ENCODE results near the gene SMIM5. TPM values are rescaled to one million over a fixed set of nuclear protein-coding genes. Genes with fewer than 3 reads are reported as not detected.

SMIM5 gene
- total RNA-seq, 2 experiments from 2014 or later = 0.14 to 0.16 TPM

DNA sequence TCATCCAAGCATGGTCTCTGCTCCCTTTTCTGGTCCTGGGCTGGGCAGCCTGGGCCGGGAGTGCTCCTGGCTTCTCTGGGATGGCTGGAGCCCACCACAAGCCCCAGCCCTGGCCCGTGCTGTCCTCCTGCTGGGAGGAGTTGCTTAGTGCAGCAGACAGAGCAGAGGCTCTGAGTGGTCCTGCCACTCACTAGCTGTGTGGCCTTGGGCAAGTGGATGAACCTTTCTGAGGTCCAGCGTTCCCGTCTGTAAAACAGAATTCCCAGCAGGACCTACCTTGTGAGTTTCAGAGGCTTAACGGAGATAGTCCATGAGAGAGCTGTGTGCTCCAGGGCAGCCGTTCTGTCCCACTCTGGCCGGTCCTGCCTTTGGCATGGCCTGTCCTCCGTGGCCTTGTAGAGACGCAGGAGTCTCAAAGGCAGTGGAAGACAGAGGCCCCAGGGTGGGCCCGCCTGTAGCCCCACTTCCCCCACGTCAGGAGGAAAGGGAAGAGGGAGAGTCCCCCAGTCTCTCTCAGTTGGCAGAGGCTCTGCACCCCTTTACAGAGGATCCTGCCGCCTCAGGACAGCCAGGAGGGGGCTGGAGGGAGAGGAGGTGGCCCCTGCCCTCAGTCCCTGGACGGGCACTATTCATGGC is 37.8 kb upstream of the SMIM5 start:
- no peaks in the 10 kb centered on the region for H3K9me3 Mint-ChIP-seq
- DNase-seq = no peak
- H3K4me3 Mint-ChIP-seq = no peak overlapping the region

DNA sequence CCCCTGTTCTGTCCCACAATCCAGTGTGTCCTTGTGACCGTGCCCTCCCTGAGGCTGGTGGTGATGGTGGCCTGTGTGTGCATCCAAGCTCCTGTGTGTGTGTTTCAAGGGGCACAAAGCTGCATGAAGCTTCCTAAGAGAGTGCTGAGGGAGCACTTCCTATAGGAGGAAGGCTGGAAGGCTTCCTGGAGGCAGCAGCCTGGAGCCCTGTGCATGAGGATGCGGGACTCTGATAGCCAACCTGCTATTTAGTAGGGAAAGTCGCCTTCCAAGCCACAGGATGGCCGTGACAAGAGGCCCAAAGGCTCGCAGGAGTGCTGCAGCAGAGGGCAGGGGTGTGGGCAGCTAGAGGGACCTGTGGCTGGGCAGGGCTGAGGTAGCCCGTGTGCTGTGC is 37.3 kb upstream of the SMIM5 start:
- Mint-ChIP-seq H3K36me3 (no peaks in the 10 kb centered on the region), H3K27me3 (no peaks in the 10 kb centered on the region), H3K4me1 (no peaks in the 10 kb centered on the region), H3K27ac (no peak overlapping the region), H3K4me3 (no peak overlapping the region), H3K9me3 (no peaks in the 10 kb centered on the region)
- no peak for DNase-seq

More for the DNA sequence above, 37.8 kb upstream of the SMIM5 start:
- no peak overlapping the region for H3K27ac Mint-ChIP-seq
- no peaks in the 10 kb centered on the region for H3K4me1 Mint-ChIP-seq
- H3K36me3 Mint-ChIP-seq = no peaks in the 10 kb centered on the region
- H3K27me3 Mint-ChIP-seq = no peaks in the 10 kb centered on the region

DNA sequence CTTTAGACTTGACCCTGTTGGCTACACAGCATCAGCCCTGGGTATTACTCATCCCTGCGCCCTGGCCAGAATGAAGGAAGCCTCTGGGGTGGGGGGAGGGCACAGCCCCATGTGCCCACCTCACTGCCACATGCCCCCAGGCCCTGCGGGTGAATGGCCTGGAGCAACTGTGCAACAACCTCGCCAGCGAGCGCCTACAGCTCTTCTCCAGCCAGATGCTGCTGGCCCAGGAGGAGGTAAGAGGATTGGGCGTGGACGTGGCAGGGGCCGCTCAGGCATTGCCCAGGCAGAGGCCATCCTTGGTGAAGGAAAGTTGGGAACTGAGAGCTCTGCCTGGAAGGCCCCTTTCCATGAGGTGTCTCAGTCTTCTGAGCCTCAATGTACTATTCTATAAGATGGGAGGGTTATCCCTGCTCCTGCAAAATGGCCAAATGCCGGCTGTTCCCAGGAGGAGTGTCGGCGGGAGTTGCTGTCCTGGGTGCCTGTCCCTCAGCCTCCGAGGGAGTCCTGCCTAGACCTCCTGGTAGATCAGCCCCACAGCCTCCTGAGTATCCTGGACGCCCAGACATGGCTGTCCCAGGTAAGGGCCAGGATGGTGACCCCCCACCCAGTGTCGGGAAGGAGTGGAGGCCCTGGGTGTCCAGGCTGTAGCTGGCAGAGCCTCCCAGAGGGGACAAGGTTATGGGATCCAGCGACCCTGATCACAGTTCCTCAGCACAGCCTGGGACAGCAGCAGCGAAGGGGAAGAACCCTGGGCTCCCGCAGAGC is 36.7 kb upstream of the SMIM5 start:
- Mint-ChIP-seq H3K4me3 (no peak overlapping the region), H3K9me3 (no peaks in the 10 kb centered on the region), H3K4me1 (no peaks in the 10 kb centered on the region), H3K27ac (no peak overlapping the region), H3K36me3 (no peaks in the 10 kb centered on the region), H3K27me3 (no peaks in the 10 kb centered on the region)
- DNase-seq = no peak

DNA sequence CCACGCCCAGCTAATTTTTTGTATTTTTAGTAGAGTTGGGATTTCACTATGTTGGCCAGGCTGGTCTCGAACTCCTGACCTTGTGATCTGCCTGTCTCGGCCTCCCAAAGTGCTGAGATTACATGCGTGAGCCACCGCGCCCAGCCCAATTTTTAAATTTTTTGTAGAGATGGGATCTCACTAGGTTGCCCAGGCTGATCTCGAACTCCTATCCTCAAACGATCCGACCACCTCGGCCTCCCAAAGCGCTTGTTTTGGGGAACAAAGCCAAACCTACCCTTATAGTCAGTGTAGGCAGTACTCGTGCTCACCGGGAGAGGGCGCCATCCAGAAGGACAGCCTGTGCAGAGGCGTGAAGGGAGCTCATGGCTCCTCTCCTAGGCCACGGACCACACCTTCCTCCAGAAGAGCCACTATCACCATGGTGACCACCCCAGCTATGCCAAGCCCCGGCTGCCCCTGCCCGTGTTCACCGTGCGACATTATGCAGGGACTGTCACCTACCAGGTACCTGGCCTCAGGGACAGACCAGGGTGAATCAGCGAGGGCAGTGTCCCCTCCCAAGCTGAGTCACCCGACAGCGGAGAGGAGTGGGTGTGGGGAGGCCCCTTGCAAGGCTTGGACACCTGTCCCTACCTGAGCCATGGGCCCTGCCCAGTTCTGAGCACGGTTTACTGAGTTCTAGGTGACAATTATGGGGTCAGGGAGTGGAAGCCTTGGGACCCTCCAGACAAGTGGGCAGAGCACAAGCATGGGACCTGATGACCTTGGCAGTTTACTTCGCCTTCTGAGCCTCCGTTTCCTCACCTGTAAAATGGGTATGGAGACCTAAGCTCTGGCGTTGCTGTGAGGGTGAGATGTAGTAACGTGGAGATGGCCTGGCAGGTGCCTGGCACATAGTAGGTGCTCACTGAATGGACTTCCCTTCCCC is 31.9 kb upstream of the SMIM5 start:
- Mint-ChIP-seq H3K27ac (no peak overlapping the region), H3K4me1 (no peaks in the 10 kb centered on the region), H3K9me3 (no peaks in the 10 kb centered on the region), H3K36me3 (no peaks in the 10 kb centered on the region), H3K4me3 (no peak overlapping the region), H3K27me3 (no peaks in the 10 kb centered on the region)
- DNase-seq = peak; percentile 63

DNA sequence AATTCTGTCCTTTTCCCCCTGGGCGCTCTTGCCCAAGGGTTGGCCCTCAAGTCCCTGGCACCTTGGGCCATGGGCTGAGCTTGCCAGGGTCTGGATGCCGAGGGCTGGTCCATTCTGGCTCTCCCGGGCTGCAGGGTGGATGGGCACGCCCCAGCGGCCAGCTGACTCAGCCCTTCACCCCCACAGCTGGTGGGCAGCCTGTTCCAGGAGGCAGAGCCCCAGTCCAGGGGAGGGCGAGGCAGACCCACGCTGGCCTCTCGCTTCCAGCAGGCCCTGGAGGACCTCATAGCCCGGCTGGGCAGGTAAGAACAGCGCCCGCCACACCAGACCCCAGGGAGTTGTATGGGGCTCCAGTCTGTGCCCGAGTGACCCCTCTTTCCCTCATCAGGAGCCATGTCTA is 30.6 kb upstream of the SMIM5 start:
- Mint-ChIP-seq H3K36me3 (no peaks in the 10 kb centered on the region), H3K4me3 (no peak overlapping the region), H3K4me1 (peaks cover 5% of the 10 kb centered on the region), H3K27me3 (no peaks in the 10 kb centered on the region), H3K9me3 (no peaks in the 10 kb centered on the region), H3K27ac (no peak overlapping the region)
- DNase-seq = no peak

DNA sequence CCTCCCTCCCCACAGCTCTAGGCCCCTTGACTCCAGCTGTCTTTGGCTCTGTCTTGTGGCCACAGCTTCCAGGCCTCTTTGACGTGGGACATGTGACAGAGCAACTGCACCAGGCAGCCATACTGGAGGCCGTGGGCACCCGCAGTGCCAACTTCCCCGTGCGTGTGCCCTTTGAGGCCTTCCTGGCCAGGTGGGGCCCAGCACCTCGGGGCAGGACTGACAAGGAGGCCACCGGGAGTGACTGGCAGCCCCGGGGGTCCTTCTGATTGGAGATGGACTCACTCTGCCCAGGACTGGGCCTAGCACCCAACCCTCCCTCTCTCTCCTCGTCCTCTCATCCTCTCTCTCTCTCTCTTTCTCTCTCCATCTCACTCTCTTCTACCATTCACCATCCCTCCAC is 30.1 kb upstream of the SMIM5 start:
- peaks cover 5% of the 10 kb centered on the region for H3K4me1 Mint-ChIP-seq
- H3K27ac Mint-ChIP-seq = no peak overlapping the region
- H3K9me3 Mint-ChIP-seq = no peaks in the 10 kb centered on the region
- H3K27me3 Mint-ChIP-seq = no peaks in the 10 kb centered on the region
- no peaks in the 10 kb centered on the region for H3K36me3 Mint-ChIP-seq
- no peak overlapping the region for H3K4me3 Mint-ChIP-seq
- no peak for DNase-seq

DNA sequence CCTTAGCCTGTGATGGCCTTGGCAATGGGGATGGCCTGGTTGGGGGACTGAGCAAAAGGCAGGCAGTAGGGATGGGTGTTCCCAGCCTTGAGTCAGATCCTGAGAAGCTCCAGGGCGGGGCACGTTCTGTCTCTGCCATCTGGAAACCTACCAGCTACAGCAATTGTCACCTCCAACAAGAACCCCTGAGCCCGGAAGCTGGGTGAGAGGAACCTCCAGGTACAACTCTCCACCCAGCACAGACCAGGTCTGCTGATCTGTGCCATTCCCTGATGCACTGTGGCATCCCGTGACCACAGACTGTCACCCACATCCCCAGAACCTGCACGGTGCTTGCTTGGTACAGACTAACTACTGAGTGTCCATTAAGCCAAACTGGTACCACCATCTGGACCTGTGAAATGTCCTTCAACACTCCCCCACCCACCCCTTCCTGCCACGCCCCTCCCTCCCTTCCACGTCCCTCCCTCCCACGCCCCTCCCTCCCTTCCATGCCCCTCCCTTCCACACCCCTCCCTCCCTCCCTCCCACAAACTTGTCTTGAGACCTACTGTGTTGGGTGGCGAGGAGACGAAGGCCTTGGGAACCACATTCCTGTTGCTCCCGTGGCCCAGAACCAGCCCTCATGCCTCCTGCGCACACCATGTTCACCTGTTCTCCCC is 29.1 kb upstream of the SMIM5 start:
- Mint-ChIP-seq H3K36me3 (no peaks in the 10 kb centered on the region), H3K27me3 (no peaks in the 10 kb centered on the region), H3K4me1 (peaks cover 5% of the 10 kb centered on the region), H3K27ac (no peak overlapping the region), H3K4me3 (no peak overlapping the region), H3K9me3 (no peaks in the 10 kb centered on the region)
- DNase-seq = no peak

DNA sequence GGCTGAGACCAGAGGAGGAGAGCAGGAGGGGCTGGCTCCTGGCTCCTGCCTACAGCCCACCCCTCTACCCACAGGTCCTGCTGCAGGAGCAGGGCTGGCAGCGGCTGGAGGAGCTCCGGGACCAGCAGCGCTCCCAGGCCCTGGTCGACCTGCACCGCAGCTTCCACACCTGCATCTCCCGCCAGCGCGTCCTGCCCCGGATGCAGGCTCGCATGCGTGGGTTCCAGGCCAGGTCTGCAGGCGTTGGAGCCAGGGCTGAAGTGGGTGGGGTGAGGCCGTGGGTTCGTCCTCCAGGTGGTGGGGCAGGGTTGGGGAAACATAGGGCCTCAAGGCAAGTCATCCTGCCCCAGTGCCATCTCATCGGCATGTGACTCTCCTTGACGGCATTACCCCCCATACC is 27.4 kb upstream of the SMIM5 start:
- Mint-ChIP-seq H3K4me1 (peaks cover 5% of the 10 kb centered on the region), H3K27ac (no peak overlapping the region), H3K36me3 (no peaks in the 10 kb centered on the region)

DNA sequence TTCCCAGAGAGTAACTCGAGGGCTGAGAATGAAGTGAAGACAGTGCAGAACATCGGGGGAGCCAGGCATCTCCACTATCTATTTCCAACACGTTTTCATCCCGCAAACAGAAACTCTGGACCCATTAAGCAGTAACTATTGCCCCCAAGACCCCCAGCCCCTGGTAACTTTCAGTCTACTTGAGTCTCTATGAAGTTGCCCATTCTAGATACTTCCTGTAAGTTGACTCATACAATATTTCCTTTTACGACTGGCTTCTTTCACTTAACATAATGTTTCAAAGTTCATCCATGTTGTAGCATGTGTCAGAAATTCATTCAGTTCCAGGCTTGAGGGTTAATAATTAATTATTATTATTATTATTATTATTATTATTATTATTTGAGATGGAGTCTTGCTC is 26.1 kb upstream of the SMIM5 start:
- peaks cover 5% of the 10 kb centered on the region for H3K4me1 Mint-ChIP-seq
- no peak overlapping the region for H3K4me3 Mint-ChIP-seq
- H3K27me3 Mint-ChIP-seq = no peaks in the 10 kb centered on the region
- H3K36me3 Mint-ChIP-seq = no peaks in the 10 kb centered on the region
- no peaks in the 10 kb centered on the region for H3K9me3 Mint-ChIP-seq
- DNase-seq = no peak
- peak overlapping the region; percentile 10 for H3K27ac Mint-ChIP-seq

More for the DNA sequence above, 27.4 kb upstream of the SMIM5 start:
- DNase-seq = no peak
- Mint-ChIP-seq H3K27me3 (no peaks in the 10 kb centered on the region), H3K4me3 (no peak overlapping the region), H3K9me3 (no peaks in the 10 kb centered on the region)

DNA sequence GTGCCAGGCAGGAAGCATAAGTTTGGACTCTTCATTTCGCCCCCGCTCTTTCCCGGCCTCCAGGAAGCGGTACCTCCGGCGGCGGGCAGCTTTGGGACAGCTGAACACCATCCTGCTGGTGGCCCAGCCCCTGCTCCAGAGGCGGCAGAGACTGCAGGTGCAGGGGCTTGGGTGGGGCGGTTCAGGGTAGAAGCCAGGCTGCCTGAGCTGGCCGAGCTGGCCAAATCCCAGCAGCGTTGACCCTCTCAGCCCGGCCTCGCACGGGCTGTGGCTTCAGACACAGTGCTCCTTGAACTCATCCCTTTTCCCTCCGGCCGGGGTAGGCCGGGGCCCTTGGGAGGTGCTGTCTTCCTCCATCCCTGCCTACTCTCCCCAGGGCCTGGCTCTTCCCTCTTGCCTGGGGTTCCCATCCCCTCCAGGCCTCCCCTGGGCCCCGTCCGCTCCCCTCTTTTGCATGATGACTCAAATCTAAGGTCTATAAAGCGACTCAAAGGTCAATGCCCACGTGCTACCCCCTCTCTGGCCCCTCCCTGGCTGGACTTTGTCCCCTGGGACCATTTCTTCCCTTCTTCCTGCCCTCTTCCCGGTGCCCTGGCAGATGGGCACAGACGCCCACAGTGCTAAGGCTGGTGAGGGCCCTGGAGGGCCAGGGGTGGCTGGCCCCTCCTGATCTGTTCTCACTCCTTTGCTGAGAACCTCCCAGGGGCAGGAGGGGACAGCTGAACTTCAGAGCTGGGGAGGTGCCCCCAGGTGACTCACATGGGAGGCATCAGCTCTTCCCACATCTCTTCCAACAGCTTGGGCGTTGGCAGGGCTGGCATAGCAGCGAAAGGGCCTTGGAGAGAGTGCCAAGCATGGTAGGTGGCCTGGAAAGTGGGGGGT is 22.9 kb upstream of the SMIM5 start:
- Mint-ChIP-seq H3K9me3 (no peaks in the 10 kb centered on the region), H3K36me3 (no peaks in the 10 kb centered on the region), H3K27ac (no peak overlapping the region), H3K4me3 (no peak overlapping the region), H3K4me1 (peaks cover 5% of the 10 kb centered on the region), H3K27me3 (no peaks in the 10 kb centered on the region)
- no peak for DNase-seq

DNA sequence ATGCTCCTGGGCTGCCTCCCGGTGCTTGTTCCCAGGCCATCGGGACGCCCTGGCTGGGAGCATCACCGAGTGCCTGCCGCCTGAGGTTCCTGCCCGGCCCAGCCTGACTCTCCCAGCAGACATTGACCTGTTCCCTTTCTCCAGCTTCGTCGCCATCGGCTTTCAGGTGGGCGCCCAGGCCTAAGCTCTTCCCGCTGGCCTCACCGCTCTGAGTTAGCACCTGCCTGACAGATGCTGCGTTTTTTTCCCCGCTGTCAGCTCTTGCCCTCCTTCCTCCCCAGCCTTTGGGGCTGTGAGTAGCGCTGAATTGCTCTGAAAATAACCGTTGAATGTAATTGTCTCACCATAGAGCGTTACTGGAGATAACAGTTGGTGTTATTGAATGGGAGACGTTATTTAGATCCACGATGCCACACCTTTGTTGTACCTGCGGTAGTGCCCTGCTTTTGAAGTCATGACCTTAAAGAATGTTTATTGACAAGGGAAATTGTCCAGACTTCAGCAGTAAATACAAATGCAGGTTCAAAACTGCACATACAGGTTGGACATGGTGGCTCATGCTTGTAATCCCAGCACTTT is 21.3 kb upstream of the SMIM5 start:
- no peaks in the 10 kb centered on the region for H3K9me3 Mint-ChIP-seq
- H3K4me1 Mint-ChIP-seq = peaks cover 3% of the 10 kb centered on the region
- no peak overlapping the region for H3K4me3 Mint-ChIP-seq
- H3K27ac Mint-ChIP-seq = no peak overlapping the region
- no peaks in the 10 kb centered on the region for H3K36me3 Mint-ChIP-seq
- H3K27me3 Mint-ChIP-seq = no peaks in the 10 kb centered on the region
- DNase-seq = no peak

DNA sequence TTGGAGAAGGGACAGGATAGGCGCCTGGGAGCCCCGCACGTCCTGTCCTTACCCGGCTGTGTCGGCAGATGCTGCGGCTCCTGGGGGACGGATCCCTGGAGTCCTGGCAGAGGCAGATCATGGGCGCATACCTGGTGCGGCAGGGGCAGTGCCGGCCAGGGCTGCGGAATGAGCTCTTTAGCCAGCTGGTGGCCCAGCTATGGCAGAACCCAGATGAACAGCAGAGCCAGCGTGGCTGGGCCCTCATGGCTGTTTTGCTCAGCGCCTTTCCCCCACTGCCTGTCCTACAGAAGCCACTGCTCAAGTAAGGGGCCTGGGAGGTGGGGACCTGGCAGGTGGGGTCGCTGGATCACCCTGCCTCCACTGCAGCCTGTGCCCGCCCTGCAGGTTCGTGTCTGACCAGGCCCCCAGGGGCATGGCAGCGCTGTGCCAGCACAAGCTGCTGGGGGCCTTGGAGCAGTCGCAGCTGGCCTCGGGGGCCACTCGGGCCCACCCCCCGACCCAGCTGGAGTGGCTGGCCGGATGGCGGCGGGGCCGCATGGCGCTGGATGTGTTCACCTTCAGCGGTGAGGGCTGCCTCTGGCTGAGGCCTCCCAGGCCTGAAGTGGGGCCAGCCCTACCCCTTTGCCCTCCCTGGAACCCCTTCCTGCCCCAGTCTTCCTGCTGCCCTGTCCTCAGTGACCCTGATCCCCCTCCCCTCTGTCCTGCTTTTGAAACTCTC is 20.2 kb upstream of the SMIM5 start:
- Mint-ChIP-seq H3K4me3 (no peak overlapping the region), H3K4me1 (no peaks in the 10 kb centered on the region), H3K27me3 (no peaks in the 10 kb centered on the region), H3K36me3 (no peaks in the 10 kb centered on the region), H3K9me3 (no peaks in the 10 kb centered on the region), H3K27ac (no peak overlapping the region)
- no peak for DNase-seq

DNA sequence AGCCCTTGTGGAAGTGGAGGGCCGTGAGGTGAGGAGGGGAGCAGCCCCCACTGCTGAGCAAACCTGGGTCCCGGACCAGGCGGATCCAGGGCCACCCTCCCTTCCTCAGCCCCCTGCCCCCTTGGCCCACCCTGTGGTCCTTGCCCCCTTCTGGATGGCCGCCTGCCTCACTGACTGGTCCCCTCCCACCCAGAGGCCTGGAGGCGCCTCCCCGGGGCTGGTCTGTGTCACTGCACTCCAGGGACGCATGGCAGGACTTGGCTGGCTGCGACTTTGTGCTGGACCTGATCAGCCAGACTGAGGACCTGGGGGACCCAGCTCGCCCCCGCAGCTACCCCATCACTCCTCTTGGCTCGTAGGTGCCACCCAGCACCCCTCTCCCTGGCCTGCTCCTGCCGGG is 19.2 kb upstream of the SMIM5 start:
- H3K4me1 Mint-ChIP-seq = no peaks in the 10 kb centered on the region
- H3K4me3 Mint-ChIP-seq = no peak overlapping the region

More for the DNA sequence above, 19.2 kb upstream of the SMIM5 start:
- Mint-ChIP-seq H3K27ac (no peak overlapping the region), H3K9me3 (no peaks in the 10 kb centered on the region), H3K36me3 (no peaks in the 10 kb centered on the region), H3K27me3 (no peaks in the 10 kb centered on the region)
- DNase-seq = no peak
